Tibial nerve (tissue), 4 donors: ENCODE results near the gene CPNE4.

ENCODE experiments used
- EP300 ChIP-seq, 2 donors: sonication (generic); formaldehyde crosslinking; IDR thresholded peaks; one replicate each; pipeline ENCODE4 v1.6.1; 2017; ENCODE audit warnings: antibody characterized with exemption in 2 of 2, mild to moderate bottlenecking in 1 of 2
- POLR2A ChIP-seq, 2 donors: fragments of 450-650 bp; IDR thresholded peaks; one replicate each; pipeline ENCODE4 v1.6.1; 2017; ENCODE audit warnings: antibody characterized with exemption in 2 of 2, mild to moderate bottlenecking in 2 of 2, moderate library complexity in 2 of 2
- TF ChIP-seq, protein P1 (sequence below), 5 experiments: fragments of 200-600 bp in 3 of 5; fragments of 450-650 bp in 2 of 5; sonication (generic) in 3 of 5; IDR thresholded peaks; one replicate each; pipeline ENCODE4 v1.5.1; 2016 to 2019; ENCODE audit warnings: antibody characterized with exemption in 5 of 5, mild to moderate bottlenecking in 3 of 5, moderate library complexity in 2 of 5

DNA sequence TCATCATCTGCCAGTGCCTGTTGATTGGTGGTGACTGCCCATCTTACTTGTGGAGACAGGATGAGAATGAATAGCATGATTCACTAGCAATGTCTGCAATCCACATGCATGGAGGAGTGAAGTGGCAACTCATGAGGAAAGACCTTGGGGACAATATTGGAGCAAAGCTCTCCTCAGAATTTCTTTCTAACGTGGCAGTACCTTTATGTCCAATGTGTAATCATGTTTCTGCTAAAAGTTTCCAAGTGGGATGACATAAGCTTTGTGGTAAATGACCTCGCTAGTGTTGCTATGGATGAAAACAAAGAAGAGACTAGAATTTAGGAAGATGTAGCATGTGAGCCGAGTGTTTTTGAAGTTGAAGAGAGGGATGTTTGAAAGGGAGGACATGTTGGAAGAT, 117.8 kb downstream of the CPNE4 start:
- TF ChIP-seq, protein P1, sequence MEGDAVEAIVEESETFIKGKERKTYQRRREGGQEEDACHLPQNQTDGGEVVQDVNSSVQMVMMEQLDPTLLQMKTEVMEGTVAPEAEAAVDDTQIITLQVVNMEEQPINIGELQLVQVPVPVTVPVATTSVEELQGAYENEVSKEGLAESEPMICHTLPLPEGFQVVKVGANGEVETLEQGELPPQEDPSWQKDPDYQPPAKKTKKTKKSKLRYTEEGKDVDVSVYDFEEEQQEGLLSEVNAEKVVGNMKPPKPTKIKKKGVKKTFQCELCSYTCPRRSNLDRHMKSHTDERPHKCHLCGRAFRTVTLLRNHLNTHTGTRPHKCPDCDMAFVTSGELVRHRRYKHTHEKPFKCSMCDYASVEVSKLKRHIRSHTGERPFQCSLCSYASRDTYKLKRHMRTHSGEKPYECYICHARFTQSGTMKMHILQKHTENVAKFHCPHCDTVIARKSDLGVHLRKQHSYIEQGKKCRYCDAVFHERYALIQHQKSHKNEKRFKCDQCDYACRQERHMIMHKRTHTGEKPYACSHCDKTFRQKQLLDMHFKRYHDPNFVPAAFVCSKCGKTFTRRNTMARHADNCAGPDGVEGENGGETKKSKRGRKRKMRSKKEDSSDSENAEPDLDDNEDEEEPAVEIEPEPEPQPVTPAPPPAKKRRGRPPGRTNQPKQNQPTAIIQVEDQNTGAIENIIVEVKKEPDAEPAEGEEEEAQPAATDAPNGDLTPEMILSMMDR (IDR thresholded peaks at IDR 0.05), result no peak
- no peak for TF ChIP-seq POLR2A (IDR thresholded peaks at IDR 0.05)
- no peak for TF ChIP-seq EP300 (IDR thresholded peaks at IDR 0.05)
